ENCODE results near the gene NOL4L.

DNA sequence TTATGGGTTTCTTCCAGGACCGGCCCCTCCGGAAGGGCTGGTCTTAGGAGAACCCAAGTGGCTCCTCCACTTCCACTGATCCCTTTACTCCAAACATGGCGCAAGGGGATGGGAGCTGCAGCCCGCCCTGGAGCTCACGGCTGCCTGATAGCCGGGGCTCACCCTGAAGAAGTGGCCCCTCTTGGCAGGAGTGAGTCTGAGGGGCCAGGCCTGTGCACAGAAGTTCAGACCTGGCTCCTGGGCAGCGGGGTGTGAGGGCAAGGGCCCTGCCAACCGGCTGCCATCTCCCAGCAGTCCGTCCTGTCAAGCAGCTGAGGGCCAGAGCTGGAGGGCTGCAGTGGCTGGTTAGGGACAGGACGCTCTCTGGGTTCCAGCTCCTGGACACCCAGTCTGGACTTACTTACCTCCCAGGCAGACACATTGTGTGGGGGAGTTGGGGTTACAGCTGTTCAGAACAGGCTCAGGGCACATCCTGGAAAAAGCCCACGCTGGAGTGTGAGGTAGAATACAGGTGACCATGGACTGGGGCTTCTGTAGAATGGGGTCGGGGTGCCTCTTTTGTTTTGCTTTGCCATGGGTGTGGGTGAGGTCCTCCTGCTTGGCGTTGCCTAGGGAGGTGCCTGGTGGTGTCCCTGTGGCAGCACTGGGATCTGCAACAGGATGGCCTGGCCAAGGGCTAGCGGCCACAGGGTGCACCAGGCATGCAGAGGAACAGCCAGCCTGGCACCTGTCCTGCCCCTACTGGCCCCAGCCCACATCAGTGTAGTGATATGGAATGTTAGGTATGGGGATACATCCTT is 138.6 kb downstream of the NOL4L start:
- no peak for TF ChIP-seq RARB (CRISPR knock-in tag; IDR thresholded peaks at IDR 0.05)
- TF ChIP-seq ZC3H10 (CRISPR knock-in tag; IDR thresholded peaks at IDR 0.05) = no peak
- TF ChIP-seq TSHZ2 (CRISPR knock-in tag; IDR thresholded peaks at IDR 0.05) = 0 out of 2 replicates have a peak, but pooled peaks have one; percentile 10
- TF ChIP-seq, protein P1, sequence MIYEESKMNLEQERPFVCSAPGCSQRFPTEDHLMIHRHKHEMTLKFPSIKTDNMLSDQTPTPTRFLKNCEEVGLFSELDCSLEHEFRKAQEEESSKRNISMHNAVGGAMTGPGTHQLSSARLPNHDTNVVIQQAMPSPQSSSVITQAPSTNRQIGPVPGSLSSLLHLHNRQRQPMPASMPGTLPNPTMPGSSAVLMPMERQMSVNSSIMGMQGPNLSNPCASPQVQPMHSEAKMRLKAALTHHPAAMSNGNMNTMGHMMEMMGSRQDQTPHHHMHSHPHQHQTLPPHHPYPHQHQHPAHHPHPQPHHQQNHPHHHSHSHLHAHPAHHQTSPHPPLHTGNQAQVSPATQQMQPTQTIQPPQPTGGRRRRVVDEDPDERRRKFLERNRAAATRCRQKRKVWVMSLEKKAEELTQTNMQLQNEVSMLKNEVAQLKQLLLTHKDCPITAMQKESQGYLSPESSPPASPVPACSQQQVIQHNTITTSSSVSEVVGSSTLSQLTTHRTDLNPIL (CRISPR knock-in tag; IDR thresholded peaks at IDR 0.05; ENCODE audit: low read depth) = no peak
- no peak for TF ChIP-seq TOX (CRISPR knock-in tag; IDR thresholded peaks at IDR 0.05; ENCODE audit: borderline replicate concordance)
- no peak for TF ChIP-seq GLIS3 (CRISPR knock-in tag; IDR thresholded peaks at IDR 0.05)
- TF ChIP-seq PPARA (CRISPR knock-in tag; IDR thresholded peaks at IDR 0.05; ENCODE audit: borderline replicate concordance) = no peak
- no peak for TF ChIP-seq ZFP3 (CRISPR knock-in tag; IDR thresholded peaks at IDR 0.05)
- no peak for TF ChIP-seq OSR1 (CRISPR knock-in tag; IDR thresholded peaks at IDR 0.05)
- TF ChIP-seq, protein P2, sequence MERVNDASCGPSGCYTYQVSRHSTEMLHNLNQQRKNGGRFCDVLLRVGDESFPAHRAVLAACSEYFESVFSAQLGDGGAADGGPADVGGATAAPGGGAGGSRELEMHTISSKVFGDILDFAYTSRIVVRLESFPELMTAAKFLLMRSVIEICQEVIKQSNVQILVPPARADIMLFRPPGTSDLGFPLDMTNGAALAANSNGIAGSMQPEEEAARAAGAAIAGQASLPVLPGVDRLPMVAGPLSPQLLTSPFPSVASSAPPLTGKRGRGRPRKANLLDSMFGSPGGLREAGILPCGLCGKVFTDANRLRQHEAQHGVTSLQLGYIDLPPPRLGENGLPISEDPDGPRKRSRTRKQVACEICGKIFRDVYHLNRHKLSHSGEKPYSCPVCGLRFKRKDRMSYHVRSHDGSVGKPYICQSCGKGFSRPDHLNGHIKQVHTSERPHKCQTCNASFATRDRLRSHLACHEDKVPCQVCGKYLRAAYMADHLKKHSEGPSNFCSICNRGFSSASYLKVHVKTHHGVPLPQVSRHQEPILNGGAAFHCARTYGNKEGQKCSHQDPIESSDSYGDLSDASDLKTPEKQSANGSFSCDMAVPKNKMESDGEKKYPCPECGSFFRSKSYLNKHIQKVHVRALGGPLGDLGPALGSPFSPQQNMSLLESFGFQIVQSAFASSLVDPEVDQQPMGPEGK (CRISPR knock-in tag; IDR thresholded peaks at IDR 0.05; ENCODE audit: borderline replicate concordance) = no peak
- no peak for TF ChIP-seq ARNTL (CRISPR knock-in tag; IDR thresholded peaks at IDR 0.05; ENCODE audit: borderline replicate concordance, low read depth)
- TF ChIP-seq ESRRG (CRISPR knock-in tag; IDR thresholded peaks at IDR 0.05) = no peak

All from SK-N-SH treated with all-trans-retinoic acid at 6 μM for 48 hours (cell line).